ENCODE measurements around the gene WASHC3. TPM values are rescaled to one million over a fixed set of nuclear protein-coding genes. Genes with fewer than 3 reads are reported as not detected.

Gene WASHC3, protein sequence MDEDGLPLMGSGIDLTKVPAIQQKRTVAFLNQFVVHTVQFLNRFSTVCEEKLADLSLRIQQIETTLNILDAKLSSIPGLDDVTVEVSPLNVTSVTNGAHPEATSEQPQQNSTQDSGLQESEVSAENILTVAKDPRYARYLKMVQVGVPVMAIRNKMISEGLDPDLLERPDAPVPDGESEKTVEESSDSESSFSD
- total RNA-seq: 100 to 1,000 TPM in 1 of 4 donors, 10 to 100 TPM in 3; 72.9 to 100 (median 91.7) TPM

- TF ChIP-seq, protein P1, sequence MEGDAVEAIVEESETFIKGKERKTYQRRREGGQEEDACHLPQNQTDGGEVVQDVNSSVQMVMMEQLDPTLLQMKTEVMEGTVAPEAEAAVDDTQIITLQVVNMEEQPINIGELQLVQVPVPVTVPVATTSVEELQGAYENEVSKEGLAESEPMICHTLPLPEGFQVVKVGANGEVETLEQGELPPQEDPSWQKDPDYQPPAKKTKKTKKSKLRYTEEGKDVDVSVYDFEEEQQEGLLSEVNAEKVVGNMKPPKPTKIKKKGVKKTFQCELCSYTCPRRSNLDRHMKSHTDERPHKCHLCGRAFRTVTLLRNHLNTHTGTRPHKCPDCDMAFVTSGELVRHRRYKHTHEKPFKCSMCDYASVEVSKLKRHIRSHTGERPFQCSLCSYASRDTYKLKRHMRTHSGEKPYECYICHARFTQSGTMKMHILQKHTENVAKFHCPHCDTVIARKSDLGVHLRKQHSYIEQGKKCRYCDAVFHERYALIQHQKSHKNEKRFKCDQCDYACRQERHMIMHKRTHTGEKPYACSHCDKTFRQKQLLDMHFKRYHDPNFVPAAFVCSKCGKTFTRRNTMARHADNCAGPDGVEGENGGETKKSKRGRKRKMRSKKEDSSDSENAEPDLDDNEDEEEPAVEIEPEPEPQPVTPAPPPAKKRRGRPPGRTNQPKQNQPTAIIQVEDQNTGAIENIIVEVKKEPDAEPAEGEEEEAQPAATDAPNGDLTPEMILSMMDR (IDR thresholded peaks at IDR 0.05; ENCODE audit: low read depth): no peak
These were observed at the start of gene WASHC3 for GRCh38 chr12:102061560-102062418. Gene WASHC3 (minus strand): TSS chr12:102061991. CDS start chr12:102061962, 29 bp downstream.

DNA sequence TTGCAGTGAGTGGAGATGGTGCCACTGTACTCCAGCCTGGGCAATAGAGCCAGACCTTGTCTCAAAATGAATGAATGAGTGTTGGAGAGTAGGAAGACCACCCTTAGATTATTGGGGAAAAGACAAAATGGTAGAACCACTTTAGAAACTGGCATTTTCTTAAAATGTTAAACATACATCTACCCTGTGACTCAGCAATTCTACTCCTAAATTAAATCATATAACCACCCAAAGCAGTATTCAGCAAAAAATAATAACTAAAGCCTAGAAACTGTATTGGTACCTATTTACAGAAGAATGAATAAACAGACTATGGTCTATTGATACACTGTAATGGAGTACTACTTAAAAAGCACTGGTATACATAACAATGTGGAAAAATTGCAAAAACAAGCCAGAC, 49.0 kb upstream of the WASHC3 start:
- TF ChIP-seq, protein P1 (IDR thresholded peaks at IDR 0.05; ENCODE audit: low read depth): no peak

DNA sequence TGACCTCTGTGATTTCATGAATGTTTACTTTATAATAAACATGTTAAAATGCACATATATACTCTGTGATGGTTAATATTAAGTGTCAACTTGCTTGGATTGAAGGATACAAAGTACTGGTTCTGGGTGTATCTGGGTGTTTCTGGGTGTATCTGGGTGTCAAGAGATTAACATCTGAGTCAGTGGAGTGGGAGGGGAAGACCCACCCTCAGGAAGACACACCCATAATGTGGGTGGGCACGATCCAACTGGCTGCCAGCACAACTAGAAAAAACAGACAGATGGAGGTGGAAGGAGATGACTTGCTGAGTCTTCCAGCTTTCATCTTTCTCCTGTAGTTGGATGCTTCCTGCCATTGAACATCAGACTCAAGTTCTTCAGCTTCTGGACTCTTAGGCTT, 46.2 kb upstream of the WASHC3 start:
- TF ChIP-seq, protein P1 (IDR thresholded peaks at IDR 0.05; ENCODE audit: low read depth): no peak

DNA sequence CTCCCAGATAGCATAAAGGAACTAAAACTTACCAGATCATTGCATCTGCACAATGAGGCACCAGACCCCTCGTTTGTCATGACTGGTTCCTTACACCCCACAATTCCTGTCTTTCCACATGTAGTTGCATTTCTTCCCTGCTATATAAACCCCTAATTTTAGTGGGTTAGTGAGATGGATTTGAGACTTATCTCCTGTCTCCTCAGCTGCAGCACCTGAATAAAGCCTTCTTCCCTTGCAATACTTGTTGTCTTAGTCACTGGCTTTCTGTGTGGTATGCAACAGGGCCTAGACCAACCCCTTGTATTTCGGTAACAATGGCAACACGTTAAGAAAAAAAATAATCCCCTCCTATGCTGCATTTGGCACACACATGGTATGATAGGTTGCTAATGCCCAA, 45.1 kb upstream of the WASHC3 start:
- TF ChIP-seq, protein P1 (IDR thresholded peaks at IDR 0.05; ENCODE audit: low read depth): no peak

DNA sequence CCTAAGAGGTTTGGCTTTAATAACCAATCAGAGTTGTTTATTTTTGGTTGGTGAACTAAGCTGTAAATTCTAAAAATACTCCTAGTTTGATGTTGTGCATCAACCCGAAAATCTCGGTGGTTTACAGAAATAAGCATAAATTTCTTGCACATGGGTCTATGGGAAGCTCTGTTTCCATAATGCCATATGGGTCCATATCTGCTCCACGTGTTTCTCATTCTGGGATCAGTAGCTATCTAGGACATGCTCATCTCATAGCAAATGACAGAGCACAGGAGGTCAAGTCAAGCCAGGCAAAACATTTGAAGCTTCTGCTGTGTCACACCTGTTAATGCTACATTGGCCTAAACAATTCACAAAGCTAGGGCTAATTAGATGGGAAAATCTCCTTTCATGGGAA, 35.1 kb upstream of the WASHC3 start:
- TF ChIP-seq, protein P1 (IDR thresholded peaks at IDR 0.05; ENCODE audit: low read depth): no peak

GRCh38 chr12:102095677-102096263, 34.0 kb upstream of the WASHC3 start:
- TF ChIP-seq, protein P1 (IDR thresholded peaks at IDR 0.05; ENCODE audit: low read depth): no peak

GRCh38 chr12:102093319-102093718, 31.5 kb upstream of the WASHC3 start:
- TF ChIP-seq, protein P1 (IDR thresholded peaks at IDR 0.05; ENCODE audit: low read depth): no peak

All from subcutaneous adipose tissue (tissue), 4 donors.